Measurements from ENCODE around the gene TGFBR3L. TPM values are rescaled to one million over a fixed set of nuclear protein-coding genes. Genes with fewer than 3 reads are reported as not detected.

Gene TGFBR3L
- total RNA-seq, 1 experiment from 2014 or later: 0.94 TPM

- peak overlapping the region; percentile 90 for H3K4me3 Mint-ChIP-seq (ENCODE audit: low read depth, unreplicated experiment)
- BruUV-seq (replicated peaks): no TSS peak
- no peaks in the 10 kb centered on the region for H3K27me3 Mint-ChIP-seq (ENCODE audit: unreplicated experiment)
- H3K27ac Mint-ChIP-seq (ENCODE audit: unreplicated experiment): no peak overlapping the region
- no peak for TF ChIP-seq CTCF (IDR thresholded peaks at IDR 0.05; ENCODE audit: unreplicated experiment)
- no peaks in the 10 kb centered on the region for H3K9me3 Mint-ChIP-seq (ENCODE audit: low read depth, unreplicated experiment)
- DNase-seq: no peak
- CTCF ChIA-PET: no interaction called here
- peaks cover 16% of the 10 kb centered on the region for H3K4me1 Mint-ChIP-seq (ENCODE audit: low read depth, unreplicated experiment)
- peaks cover 45% of the 10 kb centered on the region for H3K36me3 Mint-ChIP-seq (ENCODE audit: insufficient read depth, unreplicated experiment)
- intact Hi-C loops (cut with micrococcal nuclease; ENCODE audit: unreplicated experiment): no loop called here
Observed at GRCh38 chr19:7905859-7906258, 8.8 kb upstream of the TGFBR3L start.

GRCh38 chr19:7907122-7907521, 7.5 kb upstream of the TGFBR3L start:
- BruUV-seq (replicated peaks): no TSS peak
- H3K27me3 Mint-ChIP-seq (ENCODE audit: unreplicated experiment): no peaks in the 10 kb centered on the region
- H3K4me1 Mint-ChIP-seq (ENCODE audit: low read depth, unreplicated experiment): peaks cover 16% of the 10 kb centered on the region
- no peaks in the 10 kb centered on the region for H3K9me3 Mint-ChIP-seq (ENCODE audit: low read depth, unreplicated experiment)
- CTCF ChIA-PET: no interaction called here
- TF ChIP-seq CTCF (IDR thresholded peaks at IDR 0.05; ENCODE audit: unreplicated experiment): no peak
- H3K27ac Mint-ChIP-seq (ENCODE audit: unreplicated experiment): no peak overlapping the region
- no peak overlapping the region for H3K4me3 Mint-ChIP-seq (ENCODE audit: low read depth, unreplicated experiment)
- intact Hi-C loops (cut with micrococcal nuclease; ENCODE audit: unreplicated experiment): no loop called here
- DNase-seq: no peak
- peaks cover 49% of the 10 kb centered on the region for H3K36me3 Mint-ChIP-seq (ENCODE audit: insufficient read depth, unreplicated experiment)

GRCh38 chr19:7907544-7907943, 7.1 kb upstream of the TGFBR3L start:
- Mint-ChIP-seq H3K27me3 (ENCODE audit: unreplicated experiment) (no peaks in the 10 kb centered on the region), H3K36me3 (ENCODE audit: insufficient read depth, unreplicated experiment) (peaks cover 49% of the 10 kb centered on the region), H3K4me3 (ENCODE audit: low read depth, unreplicated experiment) (no peak overlapping the region), H3K4me1 (ENCODE audit: low read depth, unreplicated experiment) (peaks cover 16% of the 10 kb centered on the region), H3K9me3 (ENCODE audit: low read depth, unreplicated experiment) (no peaks in the 10 kb centered on the region), H3K27ac (ENCODE audit: unreplicated experiment) (no peak overlapping the region)
- CTCF ChIA-PET: no interaction called here
- intact Hi-C loops (cut with micrococcal nuclease; ENCODE audit: unreplicated experiment): no loop called here
- BruUV-seq (replicated peaks): no TSS peak
- no peak for DNase-seq
- no peak for TF ChIP-seq CTCF (IDR thresholded peaks at IDR 0.05; ENCODE audit: unreplicated experiment)

- H3K36me3 Mint-ChIP-seq (ENCODE audit: insufficient read depth, unreplicated experiment): peaks cover 46% of the 10 kb centered on the region
- no peak for DNase-seq
- H3K9me3 Mint-ChIP-seq (ENCODE audit: low read depth, unreplicated experiment): no peaks in the 10 kb centered on the region
- no peaks in the 10 kb centered on the region for H3K27me3 Mint-ChIP-seq (ENCODE audit: unreplicated experiment)
- H3K27ac Mint-ChIP-seq (ENCODE audit: unreplicated experiment): no peak overlapping the region
- no peak overlapping the region for H3K4me3 Mint-ChIP-seq (ENCODE audit: low read depth, unreplicated experiment)
- CTCF ChIA-PET: interaction anchor here (0.7 kb wide), 1 partner anchor 239 kb away, joined by 3 read pairs; no protein-coding TSS in a partner anchor
- TF ChIP-seq CTCF (IDR thresholded peaks at IDR 0.05; ENCODE audit: unreplicated experiment): no peak
- BruUV-seq (replicated peaks): no TSS peak
- peaks cover 16% of the 10 kb centered on the region for H3K4me1 Mint-ChIP-seq (ENCODE audit: low read depth, unreplicated experiment)
- intact Hi-C loops (cut with micrococcal nuclease; ENCODE audit: unreplicated experiment): no loop called here
Observed at GRCh38 chr19:7908078-7908699, 6.4 kb upstream of the TGFBR3L start.

Data from Calu3 (cell line).